Measurements from ENCODE around the gene LARP4.

The LARP4 gene

DNA sequence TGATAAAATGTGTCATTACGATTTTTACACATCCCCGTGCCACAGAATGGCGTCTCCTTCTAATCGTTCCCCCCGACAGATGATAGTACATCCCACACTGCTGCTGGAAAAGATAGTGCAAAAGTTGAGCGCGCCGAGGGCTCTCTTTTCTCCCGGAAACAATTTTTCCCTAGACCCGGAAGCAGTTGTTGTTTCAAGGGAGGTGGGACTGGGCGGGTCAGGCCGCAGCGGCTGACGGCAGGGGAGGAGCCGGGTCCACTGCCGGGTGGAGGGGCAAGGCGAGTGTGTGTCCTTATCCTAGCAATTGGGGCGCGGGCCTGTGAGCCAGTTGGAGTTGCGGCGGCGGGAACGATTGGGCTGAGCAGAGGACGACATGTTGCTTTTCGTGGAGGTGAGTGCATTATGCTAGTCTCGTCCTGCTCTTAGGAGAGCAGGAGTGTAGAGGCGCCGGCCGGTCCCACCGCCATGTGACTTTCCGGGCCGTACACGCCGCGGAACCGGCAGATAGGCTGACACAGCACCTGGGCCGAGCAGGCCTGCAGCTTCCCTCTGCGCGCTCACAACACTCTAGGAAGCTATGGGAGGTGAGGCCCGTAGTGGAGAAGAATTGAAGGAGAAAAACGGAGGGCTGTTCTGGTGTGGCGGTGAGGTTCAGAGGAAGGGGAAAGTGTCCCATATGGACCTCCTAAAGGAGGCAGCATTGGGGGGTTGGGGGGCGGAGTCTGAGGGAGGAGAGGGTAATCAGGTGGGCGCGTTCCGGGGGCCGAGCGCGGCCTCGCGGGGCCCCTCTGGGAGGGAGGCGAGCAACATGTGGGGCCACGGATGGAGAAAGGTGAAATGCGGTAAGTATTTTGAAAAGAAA is at the start of gene LARP4:
Gene LARP4 (plus strand): TSS at position 248 of the 862 bp plus-strand sequence. CDS start 126 bp downstream, at position 374.
- TF ChIP-seq, protein P1, sequence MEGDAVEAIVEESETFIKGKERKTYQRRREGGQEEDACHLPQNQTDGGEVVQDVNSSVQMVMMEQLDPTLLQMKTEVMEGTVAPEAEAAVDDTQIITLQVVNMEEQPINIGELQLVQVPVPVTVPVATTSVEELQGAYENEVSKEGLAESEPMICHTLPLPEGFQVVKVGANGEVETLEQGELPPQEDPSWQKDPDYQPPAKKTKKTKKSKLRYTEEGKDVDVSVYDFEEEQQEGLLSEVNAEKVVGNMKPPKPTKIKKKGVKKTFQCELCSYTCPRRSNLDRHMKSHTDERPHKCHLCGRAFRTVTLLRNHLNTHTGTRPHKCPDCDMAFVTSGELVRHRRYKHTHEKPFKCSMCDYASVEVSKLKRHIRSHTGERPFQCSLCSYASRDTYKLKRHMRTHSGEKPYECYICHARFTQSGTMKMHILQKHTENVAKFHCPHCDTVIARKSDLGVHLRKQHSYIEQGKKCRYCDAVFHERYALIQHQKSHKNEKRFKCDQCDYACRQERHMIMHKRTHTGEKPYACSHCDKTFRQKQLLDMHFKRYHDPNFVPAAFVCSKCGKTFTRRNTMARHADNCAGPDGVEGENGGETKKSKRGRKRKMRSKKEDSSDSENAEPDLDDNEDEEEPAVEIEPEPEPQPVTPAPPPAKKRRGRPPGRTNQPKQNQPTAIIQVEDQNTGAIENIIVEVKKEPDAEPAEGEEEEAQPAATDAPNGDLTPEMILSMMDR (conservative IDR thresholded peaks at IDR 0.05; ENCODE audit: low read depth, low read length): no peak
- DNase-seq (ENCODE audit: low read depth): peak; percentile 72

DNA sequence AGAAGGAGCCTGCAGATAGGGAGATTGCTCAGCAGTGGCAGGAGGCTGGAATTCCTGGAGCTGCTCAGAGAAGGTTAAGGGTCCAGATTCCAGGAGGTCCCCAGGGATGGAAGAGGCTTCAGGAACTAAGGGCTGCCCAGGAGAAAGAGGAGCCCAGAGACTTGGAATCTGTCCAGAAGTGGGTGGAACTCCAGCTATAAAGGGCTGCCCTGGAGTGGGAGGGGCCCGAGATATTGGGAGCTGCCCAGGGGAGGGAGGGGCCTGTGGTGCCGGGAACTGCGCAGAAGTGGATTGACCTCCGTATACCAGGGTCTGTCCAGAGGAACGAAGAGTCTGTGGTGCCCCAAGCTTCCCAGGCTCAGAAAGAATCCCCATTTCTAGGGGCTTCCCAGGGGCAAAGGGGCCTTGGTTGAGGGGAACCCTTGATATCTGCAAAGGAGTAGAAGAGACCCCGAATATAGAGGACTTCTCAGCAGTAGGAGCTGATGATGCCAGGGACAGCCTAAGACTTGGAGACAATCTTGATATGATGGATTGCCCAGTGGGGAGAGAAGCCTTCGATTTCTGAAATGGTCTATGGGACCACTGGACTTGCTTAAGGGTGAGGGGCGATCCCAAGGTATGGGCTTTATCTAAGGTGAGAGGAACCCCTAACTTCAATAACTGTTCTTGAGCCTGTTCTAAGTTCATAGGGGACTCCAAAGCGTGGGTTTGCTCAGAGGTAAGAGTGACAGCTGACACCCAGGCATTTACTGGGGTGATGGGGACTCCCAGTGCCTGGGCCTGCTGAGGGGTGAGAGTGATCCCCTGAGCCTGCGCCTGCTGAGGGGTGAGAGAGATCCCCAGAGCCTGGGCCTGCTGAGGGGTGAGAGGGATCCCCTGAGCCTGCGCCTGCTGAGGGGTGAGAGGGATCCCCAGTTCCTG is 49.3 kb upstream of the LARP4 start:
- DNase-seq (ENCODE audit: low read depth): no peak
- no peak overlapping the region for H3K4me3 ChIP-seq (ENCODE audit: low read length)
- TF ChIP-seq, protein P1 (conservative IDR thresholded peaks at IDR 0.05; ENCODE audit: low read depth, low read length): no peak

More for the DNA sequence above, at the start of gene LARP4:
- H3K4me3 ChIP-seq (ENCODE audit: low read length): peak within 1 kb of the TSS; percentile 96

DNA sequence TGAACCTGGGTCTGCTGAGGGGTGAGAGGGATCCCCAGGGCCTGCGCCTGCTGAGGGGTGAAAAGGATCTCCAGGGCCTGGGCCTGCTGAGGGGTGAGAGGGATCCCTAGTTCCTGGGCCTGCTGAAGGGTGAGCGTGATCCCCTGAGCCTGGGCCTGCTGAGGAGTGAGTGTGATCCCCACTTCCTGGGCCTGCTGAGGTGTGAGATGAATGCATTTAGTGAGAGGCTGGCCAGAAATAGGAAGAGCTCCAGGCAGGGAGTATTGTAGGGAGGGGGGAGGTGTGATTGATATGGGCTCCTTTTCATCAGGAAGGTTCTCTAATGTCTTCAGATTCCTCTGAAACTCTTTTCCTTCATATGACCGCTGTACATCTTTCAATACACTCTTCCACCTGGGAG is 47.3 kb upstream of the LARP4 start:
- no peak overlapping the region for H3K4me3 ChIP-seq (ENCODE audit: low read length)
- TF ChIP-seq, protein P1 (conservative IDR thresholded peaks at IDR 0.05; ENCODE audit: low read depth, low read length): no peak

DNA sequence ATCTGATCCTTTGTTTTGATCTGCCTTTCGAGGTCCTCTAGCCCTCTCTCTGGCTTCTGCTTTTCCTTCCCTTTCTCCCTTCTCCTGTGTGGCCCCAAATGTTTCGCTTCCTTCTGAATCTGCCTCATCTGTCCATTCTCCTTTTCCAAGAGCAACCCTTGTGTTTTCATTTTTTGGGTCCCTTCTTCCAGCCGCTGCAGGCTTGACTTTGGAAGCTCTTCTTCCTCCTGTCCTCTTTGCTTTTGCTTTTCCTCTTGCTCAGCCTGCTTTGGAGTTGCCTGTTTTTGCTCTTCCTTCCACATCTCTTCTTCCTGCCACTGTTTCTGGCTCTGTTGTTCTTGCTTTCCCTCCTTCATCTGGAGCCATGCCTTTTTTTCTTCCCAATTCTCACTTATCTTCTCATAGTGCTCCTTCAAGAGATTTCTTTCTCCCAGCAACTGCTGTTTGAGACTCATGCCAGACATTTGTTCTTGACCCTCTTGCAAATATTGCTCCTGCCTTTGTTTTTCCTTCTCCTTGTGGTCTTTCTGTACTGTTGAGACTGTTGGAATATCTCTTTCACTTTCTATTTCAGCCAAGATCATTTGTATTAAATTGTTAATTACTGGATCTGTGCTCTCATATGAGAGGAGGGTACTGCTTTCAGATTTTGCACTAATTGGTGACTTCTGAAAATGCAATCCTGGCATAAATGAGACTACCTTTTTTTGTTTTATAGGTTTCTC is 46.7 kb upstream of the LARP4 start:
- no peak overlapping the region for H3K4me3 ChIP-seq (ENCODE audit: low read length)
- DNase-seq (ENCODE audit: low read depth): no peak
- TF ChIP-seq, protein P1 (conservative IDR thresholded peaks at IDR 0.05; ENCODE audit: low read depth, low read length): no peak

More for the DNA sequence above, 47.3 kb upstream of the LARP4 start:
- DNase-seq (ENCODE audit: low read depth): no peak

DNA sequence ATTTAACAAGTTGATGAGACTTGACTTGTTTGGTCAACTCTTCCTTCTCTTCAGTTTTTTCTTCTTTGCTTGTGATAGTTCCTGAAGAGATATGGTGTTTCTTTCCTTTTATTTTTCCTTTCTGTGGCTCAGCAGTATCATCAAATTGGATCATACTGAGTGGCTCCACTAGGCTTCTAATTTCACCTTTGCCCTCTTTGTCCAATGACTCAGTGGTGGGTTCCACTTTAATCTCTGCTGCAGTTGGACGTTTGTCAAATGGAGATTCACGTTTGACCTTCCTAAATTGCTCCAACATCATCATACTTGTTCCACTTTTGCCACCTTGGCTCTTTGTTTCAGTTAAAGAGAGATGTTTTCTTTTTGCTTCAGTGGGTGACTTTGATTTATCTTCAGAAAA is 45.8 kb upstream of the LARP4 start:
- no peak for DNase-seq (ENCODE audit: low read depth)
- no peak overlapping the region for H3K4me3 ChIP-seq (ENCODE audit: low read length)
- TF ChIP-seq, protein P1 (conservative IDR thresholded peaks at IDR 0.05; ENCODE audit: low read depth, low read length): no peak

DNA sequence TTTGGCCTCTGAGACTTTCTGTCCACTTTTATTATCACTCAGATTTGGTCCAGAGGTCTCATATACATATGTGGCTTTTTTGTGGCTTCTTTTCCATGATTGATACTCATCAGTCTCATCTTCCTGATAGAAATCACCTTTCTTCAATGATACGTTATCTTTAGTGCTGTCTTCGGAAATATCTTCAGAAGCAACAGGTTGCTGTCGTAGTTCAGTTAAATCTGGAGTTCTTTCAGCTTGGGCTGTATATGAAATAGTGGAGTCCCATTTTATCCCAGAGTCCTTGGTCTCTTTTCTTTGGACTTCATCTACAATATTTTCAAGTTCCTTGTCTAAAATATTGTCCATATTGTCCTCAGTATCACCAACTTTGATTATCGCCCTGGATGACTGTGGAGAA is 45.3 kb upstream of the LARP4 start:
- no peak for DNase-seq (ENCODE audit: low read depth)
- H3K4me3 ChIP-seq (ENCODE audit: low read length): no peak overlapping the region
- TF ChIP-seq, protein P1 (conservative IDR thresholded peaks at IDR 0.05; ENCODE audit: low read depth, low read length): no peak

Data from retinal pigment epithelial cell (primary cell).